Kidney glomerular epithelial cell (primary cell): ENCODE data around the gene RAB11FIP4.

Source experiments
- DNase-seq: peaks from one replicate; lab custom pipeline; 2025; lab: John Stamatoyannopoulos, UW

The RAB11FIP4 gene

GRCh38 chr17:31459716-31460115 is 68.2 kb downstream of the RAB11FIP4 start:
- no peak for DNase-seq

GRCh38 chr17:31460226-31460721 is 68.8 kb downstream of the RAB11FIP4 start:
- DNase-seq, result no peak

GRCh38 chr17:31461227-31461810 is 69.8 kb downstream of the RAB11FIP4 start:
- no peak for DNase-seq

GRCh38 chr17:31462261-31462660 is 70.8 kb downstream of the RAB11FIP4 start:
- no peak for DNase-seq

DNA sequence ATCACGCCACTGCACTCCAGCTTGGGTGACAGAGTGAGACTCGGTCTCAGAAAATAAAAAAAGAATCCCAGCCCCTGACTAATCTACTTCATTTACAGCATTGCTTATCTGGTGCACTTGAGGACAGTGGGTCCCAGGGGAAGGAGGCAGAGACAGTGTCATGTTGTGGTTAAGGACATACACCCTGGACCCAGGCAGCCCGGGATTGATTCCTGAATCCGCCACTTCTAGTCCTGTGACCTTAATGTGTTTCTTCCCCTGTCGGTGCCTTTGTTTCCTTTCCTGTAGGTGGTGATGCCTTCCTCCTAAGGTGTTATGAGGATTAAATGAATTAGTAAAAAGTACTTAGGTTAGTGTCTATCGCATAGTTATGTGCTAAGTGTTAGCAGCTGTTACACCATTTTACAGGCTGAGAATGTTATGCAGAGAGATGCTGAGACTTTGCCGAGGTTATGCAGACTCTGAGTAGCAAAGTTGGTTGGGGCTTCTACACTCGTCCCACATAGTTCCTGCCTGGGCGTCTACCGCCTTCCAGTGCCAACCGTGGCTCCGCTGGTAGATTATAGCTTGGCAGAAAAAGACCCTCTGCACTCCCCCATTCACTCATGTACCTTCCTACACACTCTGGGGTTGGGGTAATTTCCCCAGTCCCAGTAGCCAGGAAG is 74.8 kb downstream of the RAB11FIP4 start:
- no peak for DNase-seq

GRCh38 chr17:31467502-31468256 is 76.2 kb downstream of the RAB11FIP4 start:
- DNase-seq, result no peak

DNA sequence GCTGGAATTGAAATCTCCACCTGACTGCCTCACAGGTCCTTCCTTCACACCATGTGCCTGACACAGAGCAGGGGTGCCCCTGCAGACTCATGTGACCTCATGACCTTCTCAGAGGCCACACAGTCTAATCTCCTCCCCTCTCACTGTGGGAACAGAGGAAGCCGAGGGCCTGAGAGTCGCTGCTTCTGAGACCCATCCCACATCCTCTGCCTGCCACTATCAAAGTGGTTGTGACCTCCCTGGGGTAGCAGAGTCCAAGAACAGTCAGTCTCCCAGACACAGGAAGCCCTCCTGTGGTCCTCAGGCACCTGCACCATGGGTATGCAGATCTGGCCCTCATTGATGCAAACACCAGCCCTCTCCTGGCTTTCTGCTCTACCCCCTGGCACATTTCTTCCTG is 78.5 kb downstream of the RAB11FIP4 start:
- DNase-seq, result no peak

GRCh38 chr17:31470592-31470991 is 79.1 kb downstream of the RAB11FIP4 start:
- DNase-seq, result no peak

DNA sequence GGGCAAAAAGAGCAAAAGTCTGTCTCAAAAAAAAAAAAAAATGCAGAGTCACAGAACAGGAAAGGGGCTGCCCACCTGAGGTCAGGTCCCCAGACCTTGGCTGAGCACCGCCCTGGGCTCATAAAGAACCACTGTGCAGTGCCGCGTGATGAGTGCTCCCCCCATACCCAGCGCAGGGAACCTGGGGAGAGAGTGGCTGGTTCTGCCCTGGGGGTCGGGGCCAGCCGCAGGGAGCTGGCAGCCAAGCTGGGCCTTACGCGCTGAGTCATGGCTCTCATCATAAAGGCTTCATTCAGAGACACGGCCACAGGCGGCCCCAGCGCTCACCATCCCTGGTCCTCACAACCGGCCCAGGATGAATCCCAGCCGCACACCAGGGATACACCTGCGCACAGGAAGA is 80.7 kb downstream of the RAB11FIP4 start:
- DNase-seq, result no peak

- no peak for DNase-seq
These were observed 84.1 kb downstream of the RAB11FIP4 start for GRCh38 chr17:31475378-31476162.

DNA sequence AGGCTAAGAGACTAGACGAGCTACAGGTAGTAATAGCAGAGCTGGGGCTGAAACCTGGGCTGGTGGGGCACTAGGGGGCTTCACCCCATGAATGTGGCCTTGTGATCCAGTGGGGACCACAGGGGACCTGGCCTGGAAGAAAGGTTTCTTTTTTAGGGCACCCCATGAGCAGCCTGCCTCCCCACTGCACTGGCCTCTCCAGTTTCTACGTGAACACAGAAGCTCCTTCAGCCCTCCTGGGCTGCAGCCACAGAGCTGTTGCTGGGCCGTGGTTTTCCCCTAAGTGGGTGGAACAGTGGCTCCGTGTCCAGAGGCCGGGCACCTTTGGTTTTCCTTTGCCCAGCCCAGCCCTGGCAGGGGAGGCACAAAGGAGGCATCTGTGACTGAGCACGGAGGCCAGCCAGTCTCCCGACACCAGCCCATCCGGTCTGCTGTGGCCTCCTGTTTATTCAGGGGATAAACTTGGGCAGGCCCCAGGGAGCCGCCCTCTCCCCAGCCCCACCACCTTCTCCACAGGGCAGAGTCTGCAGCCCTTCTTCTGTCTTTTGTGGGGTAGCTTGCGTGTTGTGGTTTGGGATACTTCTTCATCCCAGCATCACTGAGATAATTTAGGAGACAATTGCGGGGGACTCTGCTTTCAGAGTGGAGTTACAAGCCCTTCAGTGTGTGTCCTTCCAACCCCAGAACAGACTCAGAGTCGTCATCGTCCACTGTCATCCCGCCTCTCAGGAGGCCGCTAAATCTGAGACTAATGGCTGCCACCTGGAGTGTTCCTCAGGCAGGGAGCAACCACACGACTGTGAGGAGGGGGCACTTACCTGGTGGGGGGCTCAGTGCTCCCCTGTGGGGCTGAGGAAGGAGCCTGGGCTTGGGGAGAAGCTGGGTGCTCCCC is 85.3 kb downstream of the RAB11FIP4 start:
- no peak for DNase-seq

- no peak for DNase-seq
These were observed 86.1 kb downstream of the RAB11FIP4 start for GRCh38 chr17:31477417-31478055.

- DNase-seq, result no peak
These were observed 87.6 kb downstream of the RAB11FIP4 start for GRCh38 chr17:31479062-31479408.

- no peak for DNase-seq
These were observed 88.0 kb downstream of the RAB11FIP4 start for GRCh38 chr17:31479524-31479923.

DNA sequence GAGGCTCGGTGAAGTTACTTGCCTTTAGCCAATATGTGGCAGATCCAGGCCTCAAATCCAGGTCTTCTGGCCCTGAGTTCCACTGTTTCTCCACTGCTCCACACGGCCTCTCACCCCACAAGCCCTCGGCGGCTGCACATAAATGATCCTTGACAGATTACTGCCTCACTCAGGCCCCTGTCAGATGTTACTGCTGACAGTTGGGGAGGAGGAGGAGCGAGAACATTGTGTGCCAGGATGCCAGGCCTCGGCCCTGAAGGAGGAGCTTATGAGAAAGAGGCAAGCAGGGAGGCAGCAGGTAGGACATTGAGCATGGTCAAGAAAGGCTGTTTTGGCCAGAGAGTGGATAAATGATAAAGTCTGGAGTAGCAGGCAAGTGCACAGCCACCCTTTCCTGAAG is 88.6 kb downstream of the RAB11FIP4 start:
- no peak for DNase-seq

GRCh38 chr17:31480904-31481782 is 89.7 kb downstream of the RAB11FIP4 start:
- no peak for DNase-seq

DNA sequence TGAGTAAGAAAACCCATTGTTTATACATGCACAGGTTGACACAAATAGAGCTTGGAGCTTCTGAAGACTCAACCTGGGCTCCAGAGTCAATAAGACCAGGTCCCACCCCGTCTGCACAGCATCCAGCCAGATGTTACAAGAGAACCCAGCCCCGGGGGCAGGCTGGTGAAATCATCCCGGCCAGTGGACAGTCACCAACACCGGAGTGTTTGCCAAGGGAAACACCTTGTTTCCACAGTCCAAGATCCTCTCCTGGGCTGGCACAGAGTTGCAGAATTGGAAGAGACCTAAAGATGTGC is 90.3 kb downstream of the RAB11FIP4 start:
- DNase-seq, result no peak

- no peak for DNase-seq
These were observed 93.3 kb downstream of the RAB11FIP4 start for GRCh38 chr17:31484821-31485220.

- no peak for DNase-seq
These were observed 95.0 kb downstream of the RAB11FIP4 start for GRCh38 chr17:31486351-31487062.
